OCI-M1 (cell line): ENCODE measurements around the gene PGPEP1.
"Not testable (repeated sequence)": the region's sequence is repeated elsewhere in the genome, so short reads cannot be mapped to it uniquely, and the experiment has no call there.

Experiments
- DNase-seq: peaks from one replicate; lab custom pipeline; 2025; lab: John Stamatoyannopoulos, UW

PGPEP1 gene

DNA sequence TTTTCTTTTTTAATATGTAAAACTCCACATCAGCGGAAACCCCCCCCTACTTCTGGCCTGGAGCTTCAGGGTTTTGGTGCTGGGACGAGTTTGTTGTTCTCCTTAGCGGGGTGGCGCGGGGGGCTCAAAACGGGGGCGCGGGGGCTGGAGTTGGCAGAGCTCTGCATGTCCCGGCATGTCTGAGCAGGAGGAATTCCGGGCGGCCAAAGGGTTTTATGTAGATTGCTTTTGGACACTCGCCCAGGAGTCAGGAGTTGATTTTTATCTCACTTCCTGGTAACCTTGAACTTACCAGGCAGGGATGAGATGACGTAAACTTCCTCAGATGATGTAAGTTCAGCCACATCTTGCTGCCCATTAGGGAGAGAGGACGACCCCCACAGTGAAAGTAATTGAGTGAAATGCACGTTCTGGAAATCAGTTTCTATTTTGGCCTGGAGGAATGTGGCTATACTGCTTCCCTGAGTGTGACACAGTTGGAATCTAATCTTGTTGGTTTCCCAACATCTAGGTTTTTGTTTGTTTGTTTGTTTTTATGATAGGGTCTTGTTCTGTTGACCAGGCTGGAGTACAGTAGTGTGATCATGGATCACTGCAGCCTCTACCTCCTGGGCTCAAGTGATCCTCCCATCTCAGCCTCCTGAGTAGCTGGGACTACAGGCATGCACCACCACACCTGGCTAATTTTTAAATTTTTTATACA, 24.6 kb downstream of the PGPEP1 start:
- peak; percentile 98 for DNase-seq

- peak; percentile 28 for DNase-seq
These were observed 25.6 kb downstream of the PGPEP1 start for GRCh38 chr19:18366021-18366435.

- no peak for DNase-seq
These were observed 28.3 kb downstream of the PGPEP1 start for GRCh38 chr19:18368504-18369222.

GRCh38 chr19:18373407-18373891, 33.1 kb downstream of the PGPEP1 start:
- DNase-seq, result peak; percentile 55

GRCh38 chr19:18373892-18374629, 33.7 kb downstream of the PGPEP1 start:
- DNase-seq, result peak; percentile 99

DNA sequence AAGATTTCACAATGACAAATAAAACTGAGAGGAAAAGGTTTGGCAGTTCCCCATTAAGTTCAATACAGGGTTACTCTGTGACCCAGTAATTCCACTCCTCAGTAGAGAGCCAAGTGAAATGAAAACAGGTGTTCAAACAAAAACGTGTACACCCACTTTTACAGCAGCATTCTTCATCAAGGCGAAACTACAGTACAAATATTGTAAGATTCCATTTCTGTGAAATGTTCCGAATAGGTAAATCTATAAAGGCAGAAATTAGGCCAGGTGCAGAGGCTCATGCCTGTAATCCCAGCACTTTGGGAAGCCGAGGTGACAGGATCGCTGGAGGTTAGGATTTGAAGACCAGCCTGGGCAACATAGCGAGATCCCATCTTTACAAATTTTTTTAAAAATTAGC, 36.6 kb downstream of the PGPEP1 start:
- no peak for DNase-seq

DNA sequence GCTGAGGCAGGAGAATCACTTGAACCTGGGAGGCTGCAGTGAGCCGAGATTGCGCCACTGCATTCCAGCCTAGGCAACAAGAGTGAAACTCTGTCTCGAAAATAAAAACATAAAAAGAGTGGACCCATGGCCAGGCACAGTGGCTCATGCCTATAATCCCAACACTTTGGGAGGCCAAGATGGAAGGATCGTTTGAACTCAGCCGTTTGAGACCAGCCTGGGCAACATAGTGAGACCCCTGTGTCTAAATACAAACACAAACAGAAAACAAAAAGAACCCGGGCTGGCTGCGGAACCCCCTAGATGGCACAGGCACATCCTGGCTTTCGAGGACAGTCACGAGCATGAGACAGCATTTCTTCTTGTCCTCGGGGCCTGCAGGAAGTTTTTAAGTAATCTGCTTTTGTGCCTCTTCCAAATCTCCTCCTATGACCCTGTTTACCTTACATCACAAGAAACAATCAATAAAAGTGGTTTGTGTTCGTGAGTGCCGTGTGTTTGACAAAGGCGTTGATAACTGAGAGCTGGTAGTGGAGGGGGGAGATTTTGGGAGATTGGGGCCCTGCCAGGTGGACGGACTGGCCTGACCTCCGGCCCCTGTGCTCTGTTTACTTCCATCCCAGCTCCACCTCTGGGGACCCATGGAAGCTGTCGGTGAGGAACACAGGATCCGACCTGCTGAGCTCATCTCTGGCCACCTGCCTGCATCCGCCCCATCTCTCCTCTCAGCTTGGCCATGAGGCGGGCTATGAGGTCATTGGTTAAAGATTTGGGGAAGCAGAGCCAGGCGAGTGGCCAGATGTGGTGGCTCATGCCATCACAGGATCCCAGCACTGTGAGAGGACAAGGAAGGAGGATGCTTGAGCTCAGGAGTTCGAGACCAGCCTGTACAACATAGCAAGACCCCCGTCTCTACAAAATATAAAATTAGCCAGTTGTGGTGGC, 39.7 kb downstream of the PGPEP1 start:
- DNase-seq, result peak; percentile 54

- DNase-seq, result no peak
These were observed 40.4 kb downstream of the PGPEP1 start for GRCh38 chr19:18380843-18381242.

- not testable (repeated sequence) for DNase-seq
These were observed 43.2 kb downstream of the PGPEP1 start for GRCh38 chr19:18383622-18384021.

DNA sequence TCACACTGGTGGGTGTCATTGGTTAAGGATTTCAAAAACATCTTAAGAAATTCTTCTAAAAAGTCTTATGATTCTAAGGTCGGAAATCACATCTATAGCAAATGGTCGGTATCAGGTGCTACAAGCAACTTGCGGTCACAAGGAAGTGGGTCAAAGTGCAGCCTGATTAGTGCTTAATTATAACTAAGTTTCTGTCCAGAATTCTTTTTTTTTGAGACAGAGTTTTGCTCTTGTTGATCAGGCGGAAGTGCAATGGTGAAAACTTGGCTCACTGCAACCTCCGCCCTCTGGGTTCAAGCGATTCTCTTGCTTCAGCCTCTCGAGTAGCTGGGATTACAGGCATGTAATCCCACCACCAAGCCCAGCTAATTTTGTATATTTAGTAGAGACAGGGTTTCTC, 44.4 kb downstream of the PGPEP1 start:
- DNase-seq, result no peak

DNA sequence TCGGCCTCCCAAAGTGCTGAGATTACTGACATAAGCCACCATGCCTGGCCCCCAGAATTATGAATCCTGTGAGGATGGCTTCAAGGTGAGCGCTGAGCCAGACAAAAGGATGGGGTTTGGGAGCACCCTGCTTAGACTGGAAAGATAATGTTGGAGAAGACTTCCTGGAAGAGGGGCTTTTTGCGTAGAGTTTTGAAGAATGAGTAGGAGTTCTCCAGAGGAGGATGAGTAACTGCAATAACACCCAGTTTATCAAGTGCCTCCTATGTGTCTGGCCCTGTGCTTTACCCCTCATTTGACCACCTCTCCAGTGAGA, 44.9 kb downstream of the PGPEP1 start:
- no peak for DNase-seq

DNA sequence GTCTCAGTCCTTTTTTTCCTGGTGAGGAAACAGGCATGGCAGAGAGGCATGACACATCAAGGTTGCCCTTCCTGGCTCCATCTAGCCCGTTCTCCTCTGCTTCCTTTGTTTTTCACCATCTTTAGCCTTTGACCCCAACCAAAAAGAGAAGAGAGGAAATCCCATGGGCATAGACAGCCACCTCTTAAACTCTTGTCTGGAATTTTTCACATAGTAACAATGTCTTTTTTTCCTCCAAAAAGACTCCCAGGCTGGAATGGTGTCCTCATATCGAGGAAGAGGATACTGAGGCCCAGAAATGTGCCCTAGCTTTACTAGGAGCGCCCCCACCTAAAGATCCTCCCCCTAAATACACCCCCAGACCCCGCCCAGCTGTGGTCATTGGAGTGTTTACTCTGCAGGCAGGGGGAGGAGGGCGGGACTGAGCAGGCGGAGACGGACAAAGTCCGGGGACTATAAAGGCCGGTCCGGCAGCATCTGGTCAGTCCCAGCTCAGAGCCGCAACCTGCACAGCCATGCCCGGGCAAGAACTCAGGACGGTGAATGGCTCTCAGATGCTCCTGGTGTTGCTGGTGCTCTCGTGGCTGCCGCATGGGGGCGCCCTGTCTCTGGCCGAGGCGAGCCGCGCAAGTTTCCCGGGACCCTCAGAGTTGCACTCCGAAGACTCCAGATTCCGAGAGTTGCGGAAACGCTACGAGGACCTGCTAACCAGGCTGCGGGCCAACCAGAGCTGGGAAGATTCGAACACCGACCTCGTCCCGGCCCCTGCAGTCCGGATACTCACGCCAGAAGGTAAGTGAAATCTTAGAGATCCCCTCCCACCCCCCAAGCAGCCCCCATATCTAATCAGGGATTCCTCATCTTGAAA, 45.5 kb downstream of the PGPEP1 start, which contains the start of gene GDF15:
Gene GDF15, plus strand, starts transcription at position 484 of the 868 bp plus-strand sequence. Its CDS starts 32 bp downstream, at position 516.
- DNase-seq, result peak; percentile 81

DNA sequence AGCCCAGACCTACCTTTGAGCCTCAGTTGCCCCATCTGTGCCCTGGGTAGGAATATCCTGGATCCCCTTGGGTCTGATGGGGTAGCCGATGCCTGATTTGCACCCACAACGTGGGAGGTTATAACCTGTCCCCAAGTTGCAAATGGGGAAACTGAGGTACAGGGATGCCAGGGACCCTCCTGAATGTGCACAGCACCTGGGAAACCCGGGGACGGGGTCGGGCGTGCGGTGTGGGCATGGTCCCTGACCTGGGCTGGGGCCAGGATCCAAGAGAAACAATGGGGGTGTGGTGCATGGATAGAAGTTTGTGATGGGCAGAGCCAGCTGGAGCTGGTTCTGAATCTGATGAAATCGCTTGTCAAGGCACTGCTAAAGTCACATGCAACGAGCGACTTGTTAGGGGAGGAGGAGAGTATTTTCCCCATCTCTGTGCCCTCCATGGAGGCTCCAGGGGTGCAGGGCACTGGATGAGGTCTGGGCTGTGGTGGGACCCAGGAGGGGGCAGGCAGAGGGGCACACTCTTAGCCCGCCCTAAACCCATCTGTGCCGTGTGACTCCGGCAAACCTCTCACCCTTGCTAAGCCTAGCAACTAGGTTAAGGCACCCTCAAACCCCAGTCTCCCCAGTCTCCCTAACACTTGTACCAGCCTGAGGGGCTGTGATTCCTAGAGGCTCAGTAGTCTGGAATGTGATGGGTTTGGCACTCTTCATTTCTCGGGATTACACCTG, 46.3 kb downstream of the PGPEP1 start:
- DNase-seq, result peak; percentile 86

DNA sequence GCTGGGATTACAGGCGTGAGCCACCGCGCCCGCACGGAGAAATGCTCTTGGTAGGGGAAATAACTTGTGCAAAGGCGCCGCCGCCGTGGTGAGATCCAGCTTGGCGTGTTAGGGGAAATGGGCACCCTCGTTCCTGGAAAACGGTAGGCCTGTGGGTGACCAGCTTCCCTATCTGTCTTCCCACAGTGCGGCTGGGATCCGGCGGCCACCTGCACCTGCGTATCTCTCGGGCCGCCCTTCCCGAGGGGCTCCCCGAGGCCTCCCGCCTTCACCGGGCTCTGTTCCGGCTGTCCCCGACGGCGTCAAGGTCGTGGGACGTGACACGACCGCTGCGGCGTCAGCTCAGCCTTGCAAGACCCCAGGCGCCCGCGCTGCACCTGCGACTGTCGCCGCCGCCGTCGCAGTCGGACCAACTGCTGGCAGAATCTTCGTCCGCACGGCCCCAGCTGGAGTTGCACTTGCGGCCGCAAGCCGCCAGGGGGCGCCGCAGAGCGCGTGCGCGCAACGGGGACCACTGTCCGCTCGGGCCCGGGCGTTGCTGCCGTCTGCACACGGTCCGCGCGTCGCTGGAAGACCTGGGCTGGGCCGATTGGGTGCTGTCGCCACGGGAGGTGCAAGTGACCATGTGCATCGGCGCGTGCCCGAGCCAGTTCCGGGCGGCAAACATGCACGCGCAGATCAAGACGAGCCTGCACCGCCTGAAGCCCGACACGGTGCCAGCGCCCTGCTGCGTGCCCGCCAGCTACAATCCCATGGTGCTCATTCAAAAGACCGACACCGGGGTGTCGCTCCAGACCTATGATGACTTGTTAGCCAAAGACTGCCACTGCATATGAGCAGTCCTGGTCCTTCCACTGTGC, 47.9 kb downstream of the PGPEP1 start:
- DNase-seq, result peak; percentile 92

GRCh38 chr19:18388960-18389725, 48.7 kb downstream of the PGPEP1 start:
- DNase-seq, result no peak

- DNase-seq, result no peak
These were observed 49.3 kb downstream of the PGPEP1 start for GRCh38 chr19:18389726-18390064.

- no peak for DNase-seq
These were observed 49.9 kb downstream of the PGPEP1 start for GRCh38 chr19:18390065-18390907.
